NOMO-1 (cell line): ENCODE data around the gene KRTAP5-9.
"Not testable (repeated sequence)": the region's sequence is repeated elsewhere in the genome, so short reads cannot be mapped to it uniquely, and the experiment has no call there.

Experiments used
- DNase-seq, 2 experiments: peaks; one replicate each; lab custom pipeline; 2025; ENCODE audit not compliant: unreplicated experiment in 2 of 2; lab: John Stamatoyannopoulos, UW

KRTAP5-9 gene

DNA sequence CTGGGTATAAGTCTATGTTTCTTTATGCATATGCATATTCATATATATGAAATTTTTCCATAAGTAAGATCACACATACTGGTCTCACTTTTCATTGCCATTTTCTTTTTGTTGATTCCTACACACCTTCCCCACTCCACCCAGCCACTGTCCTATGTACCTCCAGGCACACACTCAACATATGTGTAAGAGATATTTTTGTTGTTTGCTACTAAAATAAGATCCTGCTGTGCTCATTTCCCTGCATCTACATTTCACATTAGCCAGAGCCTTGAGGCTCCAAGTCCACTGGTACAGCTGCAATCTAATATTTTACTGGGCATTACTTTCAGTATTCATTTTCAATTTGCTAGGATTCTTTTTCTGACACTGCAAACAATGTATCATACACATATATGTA, 9.0 kb downstream of the KRTAP5-9 start:
- no peak for DNase-seq

GRCh38 chr11:71558996-71559395, 10.8 kb downstream of the KRTAP5-9 start:
- no peak for DNase-seq

DNA sequence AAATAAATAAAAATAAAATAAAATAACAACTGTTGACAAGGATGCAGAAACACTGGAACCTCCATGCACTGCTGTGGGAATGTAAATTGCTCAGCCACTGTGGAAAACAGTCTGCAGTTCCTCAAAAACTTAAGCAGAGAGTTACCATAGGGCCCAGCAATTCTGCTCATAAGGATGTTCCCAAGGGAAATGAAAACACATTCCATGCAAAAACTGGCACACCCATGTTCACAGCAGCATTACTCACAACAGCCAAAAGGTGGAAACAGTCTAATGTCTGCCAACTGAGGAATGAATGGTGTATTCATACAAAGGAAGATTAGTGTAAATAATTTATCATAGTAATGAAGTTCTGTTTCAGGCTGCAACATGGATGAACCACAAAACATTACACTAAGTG, 13.9 kb downstream of the KRTAP5-9 start:
- no peak for DNase-seq

- peak; percentile 26 to 33 for DNase-seq
These were observed 15.2 kb downstream of the KRTAP5-9 start for GRCh38 chr11:71563406-71563805.

DNA sequence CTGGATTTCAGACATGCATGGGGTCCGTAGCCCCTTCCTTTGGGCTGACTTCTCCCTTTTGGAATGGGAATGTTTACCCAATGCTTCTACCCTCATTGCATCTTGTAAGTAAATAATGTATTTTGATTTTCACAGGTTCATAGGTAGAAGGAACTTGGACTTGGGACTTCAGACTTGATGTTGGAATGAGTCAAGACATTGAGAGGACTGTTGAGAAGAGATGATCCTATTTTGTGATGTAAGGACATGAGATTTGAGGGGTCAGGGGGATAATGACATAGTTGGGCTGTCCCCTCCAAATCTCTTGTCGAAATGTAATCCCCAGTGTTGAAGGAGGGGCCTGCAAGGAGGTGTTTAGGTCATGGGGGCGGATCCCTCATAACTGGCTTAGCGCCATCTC, 16.2 kb downstream of the KRTAP5-9 start:
- DNase-seq, result no peak

DNA sequence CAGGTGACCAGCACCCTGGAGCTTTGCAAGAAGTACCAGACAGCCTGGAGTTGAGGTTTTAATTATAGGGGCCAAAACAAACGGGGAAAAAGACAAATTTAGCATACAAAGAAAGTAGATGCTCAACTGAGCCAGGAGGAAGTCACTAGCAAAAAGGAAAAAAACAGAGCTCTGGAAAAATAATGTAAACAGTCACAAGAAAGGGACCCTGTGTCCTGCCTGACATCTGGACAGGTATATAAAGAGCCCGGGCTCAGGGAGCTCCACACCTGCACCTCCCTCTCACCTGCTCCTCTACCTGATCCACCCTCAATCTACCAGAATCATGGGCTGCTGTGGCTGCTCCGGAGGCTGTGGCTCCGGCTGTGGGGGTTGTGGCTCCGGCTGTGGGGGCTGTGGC, 17.0 kb downstream of the KRTAP5-9 start, which contains the start of gene KRTAP5-10:
Gene KRTAP5-10 (plus strand): TSS at position 301 of the 400 bp plus-strand sequence. CDS start 25 bp downstream, at position 326.
- DNase-seq, result no peak

DNA sequence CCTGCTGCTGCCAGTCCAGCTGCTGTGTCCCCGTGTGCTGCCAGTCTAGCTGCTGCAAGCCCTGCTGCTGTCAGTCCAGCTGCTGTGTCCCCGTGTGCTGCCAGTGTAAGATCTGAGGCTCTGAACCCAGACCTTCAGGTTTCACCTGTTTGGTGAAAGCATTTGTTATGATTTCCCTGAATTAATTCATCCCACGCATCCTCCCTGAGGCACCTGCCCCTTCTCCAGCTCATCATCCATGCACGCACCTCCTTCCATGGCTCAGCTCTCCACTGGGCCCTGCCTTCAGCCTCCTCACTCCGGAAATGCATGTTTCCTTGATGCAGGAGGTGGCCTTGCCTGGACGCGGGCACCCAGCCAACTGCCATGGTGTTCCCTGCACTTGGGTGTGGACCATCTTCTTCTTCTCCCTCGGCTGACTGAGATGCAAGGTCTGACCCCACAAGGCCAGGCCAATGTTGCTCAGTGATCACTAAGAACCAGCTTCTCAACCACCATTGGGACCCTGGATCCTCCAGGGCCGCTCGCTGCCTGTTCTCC, 17.9 kb downstream of the KRTAP5-9 start:
- DNase-seq, result no peak

- DNase-seq, result not testable (repeated sequence)
These were observed 18.7 kb downstream of the KRTAP5-9 start for GRCh38 chr11:71566626-71567599.

DNA sequence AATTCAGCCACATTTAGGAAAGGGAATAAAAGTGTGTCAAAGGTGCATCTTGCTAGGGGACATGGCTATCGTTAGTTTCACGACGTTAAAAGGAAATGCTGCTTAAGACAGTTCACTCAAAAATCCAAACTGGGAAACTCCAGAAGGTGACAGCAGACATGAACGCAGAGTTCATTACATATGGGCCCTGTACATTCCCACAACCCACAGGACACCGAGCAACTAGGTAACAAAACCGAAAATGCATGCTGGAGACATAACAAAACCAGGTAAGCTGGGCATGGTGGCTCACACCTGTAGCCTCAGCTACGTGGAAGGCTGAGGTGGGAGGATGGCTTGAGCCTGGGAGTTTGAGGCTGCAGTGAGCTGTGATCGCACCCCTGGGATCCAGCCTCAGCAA, 19.4 kb downstream of the KRTAP5-9 start:
- DNase-seq, result not testable (repeated sequence)

DNA sequence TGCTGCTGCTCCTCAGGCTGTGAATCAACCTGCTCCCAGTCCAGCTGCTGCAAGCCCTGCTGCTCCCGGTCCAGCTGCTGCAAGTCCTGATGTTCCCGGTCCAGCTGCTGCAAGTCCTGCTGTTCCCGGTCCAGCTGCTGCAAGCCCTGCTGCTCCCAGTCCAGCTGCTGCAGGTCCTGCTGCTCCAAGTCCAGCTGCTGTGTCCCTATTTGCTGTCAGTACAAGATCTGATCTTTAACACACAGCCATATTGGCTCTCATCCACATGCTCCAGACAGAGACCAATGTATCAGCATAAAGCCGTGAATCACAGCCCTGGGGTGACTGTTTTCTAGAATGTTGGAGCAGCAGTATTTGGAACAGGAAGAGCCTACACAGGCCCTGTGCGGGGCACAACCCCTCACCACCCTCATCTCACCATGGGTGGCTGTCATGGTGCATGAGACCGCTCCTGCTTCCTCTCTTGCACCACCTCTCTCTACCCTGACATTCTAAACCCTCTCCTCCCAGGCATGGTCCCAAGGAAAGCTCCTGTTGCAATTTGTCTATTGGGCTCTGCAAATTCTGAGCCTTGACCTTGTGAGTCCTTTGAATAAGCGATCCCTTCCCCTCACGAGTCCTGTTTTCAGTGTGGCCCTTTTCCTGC, 20.6 kb downstream of the KRTAP5-9 start:
- DNase-seq, result no peak

- not testable (repeated sequence) for DNase-seq
These were observed 23.1 kb downstream of the KRTAP5-9 start for GRCh38 chr11:71571101-71571850.

- no peak for DNase-seq
These were observed 24.6 kb downstream of the KRTAP5-9 start for GRCh38 chr11:71572811-71573210.

DNA sequence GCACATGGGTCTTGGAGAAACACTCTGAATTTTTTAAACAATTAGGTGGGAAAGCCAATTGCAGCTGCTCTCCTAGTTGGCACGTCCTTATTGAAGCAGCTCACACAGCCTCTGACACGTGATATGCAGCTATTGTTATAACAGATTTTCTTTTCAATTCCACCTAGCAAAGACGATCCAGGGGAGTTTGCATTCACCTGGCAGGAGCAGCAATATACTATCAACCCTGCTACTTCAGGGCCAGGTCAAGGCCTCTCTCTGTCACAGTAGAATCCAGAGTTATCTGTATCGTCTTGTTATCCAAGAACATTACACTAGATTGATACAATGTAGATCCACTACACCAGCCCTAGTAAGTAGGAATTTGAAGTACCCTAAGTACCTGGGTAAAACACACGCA, 26.2 kb downstream of the KRTAP5-9 start:
- DNase-seq, result no peak

DNA sequence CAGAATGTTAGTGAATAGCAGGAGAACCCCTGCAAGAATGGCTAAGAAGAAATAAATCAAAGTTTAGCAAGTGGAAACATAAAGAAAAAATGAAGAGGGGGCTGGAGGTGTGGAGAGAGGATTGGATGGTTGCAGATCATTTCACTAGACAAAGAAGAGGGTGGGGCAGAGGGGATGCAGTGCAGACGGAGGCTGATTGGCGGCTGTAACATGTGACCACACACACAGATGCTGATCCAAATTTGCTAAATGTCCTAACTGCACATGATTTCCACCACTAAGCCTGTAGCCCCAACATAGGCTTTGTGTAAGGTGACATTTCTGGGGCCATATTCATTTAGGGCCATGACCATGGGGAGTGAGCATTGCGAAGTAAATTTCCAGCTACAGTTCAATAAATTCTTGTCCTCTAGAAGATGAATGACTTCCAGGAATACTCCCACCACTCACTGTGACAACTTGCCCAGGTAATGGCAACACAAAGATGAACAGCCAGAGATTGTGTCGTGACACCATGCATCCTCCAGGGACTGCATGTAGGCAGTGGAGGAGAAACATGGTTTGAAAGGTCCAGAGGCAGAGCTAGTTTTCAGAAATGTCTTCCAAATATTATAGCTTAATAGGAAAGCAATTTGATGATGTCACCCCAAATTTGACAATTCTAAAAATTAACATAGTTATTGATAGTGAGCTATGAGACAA, 27.7 kb downstream of the KRTAP5-9 start:
- DNase-seq, result no peak

GRCh38 chr11:71576688-71577465, 28.7 kb downstream of the KRTAP5-9 start:
- not testable (repeated sequence) for DNase-seq

- no peak for DNase-seq
These were observed 29.3 kb downstream of the KRTAP5-9 start for GRCh38 chr11:71577469-71578004.

GRCh38 chr11:71579513-71579912, 31.3 kb downstream of the KRTAP5-9 start:
- not testable (repeated sequence) for DNase-seq

DNA sequence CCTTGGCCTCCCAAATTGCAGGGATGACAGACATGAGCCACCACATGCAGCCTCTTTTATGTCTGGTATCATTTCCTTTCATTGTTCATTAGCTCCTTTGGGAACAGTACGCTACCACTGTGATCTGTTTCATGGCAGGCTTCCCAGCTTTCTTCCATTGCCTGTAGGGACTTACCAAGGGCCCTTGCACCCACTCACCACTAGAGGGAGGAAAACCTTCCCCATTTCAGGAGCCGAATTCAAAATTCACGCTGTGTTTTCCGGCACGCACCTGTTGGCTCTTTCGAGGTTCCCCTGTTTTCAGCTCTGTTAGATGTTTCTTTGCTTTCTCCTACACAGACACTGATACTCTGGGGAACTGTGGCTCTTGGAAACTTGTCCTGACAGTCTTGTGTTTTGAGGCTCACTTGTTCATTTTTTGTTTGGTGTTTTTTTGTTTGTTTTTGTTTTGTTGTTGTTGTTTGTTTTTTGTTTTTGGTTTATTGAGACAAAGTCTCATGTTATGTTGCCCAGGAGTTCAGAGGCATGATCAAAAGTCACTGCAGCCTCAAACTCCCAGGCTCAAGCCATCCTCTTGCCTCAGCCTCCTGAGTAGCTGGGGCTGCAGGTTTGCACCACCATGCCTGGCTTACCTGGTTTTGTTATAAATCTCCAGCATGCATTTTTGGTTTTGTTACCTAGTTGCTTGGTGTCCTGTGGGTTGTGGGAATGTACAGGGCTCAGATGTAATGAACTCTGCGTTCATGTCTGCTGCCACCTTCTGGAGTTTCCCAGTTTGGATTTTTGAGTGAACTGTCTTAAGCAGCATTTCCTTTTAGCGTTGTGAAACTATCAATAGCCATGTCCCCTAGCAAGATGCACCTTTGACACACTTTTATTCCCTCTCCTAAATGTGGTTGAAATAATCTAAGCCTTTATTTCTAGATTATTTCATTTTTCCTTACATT, 32.1 kb downstream of the KRTAP5-9 start:
- peak in 1 of 2 experiments; percentile 16 for DNase-seq
